GM20431 (cell line): ENCODE measurements around the gene SCUBE1.
"Not testable (repeated sequence)": the region's sequence is repeated elsewhere in the genome, so short reads cannot be mapped to it uniquely, and the experiment has no call there.

Experiments used
- in situ Hi-C: fragments of 300-500 bp; cut with MseI, MboI; formaldehyde crosslinking; loops from one replicate; pipeline ENCODE4 v1.15.0; 2020; ENCODE audit warnings: low sequenced_read_pairs; ENCODE audit not compliant: unreplicated experiment

SCUBE1 gene

GRCh38 chr22:43289976-43290721 is 53.0 kb downstream of the SCUBE1 start:
- in situ Hi-C loops = no loop called here

GRCh38 chr22:43289531-43289963 is 53.6 kb downstream of the SCUBE1 start:
- in situ Hi-C loops = no loop called here

GRCh38 chr22:43288807-43289420 is 54.3 kb downstream of the SCUBE1 start:
- in situ Hi-C loops = no loop called here

- in situ Hi-C loops = no loop called here
Observed at GRCh38 chr22:43288378-43288777, 54.8 kb downstream of the SCUBE1 start.

GRCh38 chr22:43287441-43287840 is 55.7 kb downstream of the SCUBE1 start:
- in situ Hi-C loops = no loop called here

GRCh38 chr22:43281394-43281793 is 61.8 kb downstream of the SCUBE1 start:
- in situ Hi-C loops = no loop called here

GRCh38 chr22:43280523-43280886 is 62.7 kb downstream of the SCUBE1 start:
- in situ Hi-C loops = not testable (repeated sequence)

- in situ Hi-C loops = no loop called here
Observed at GRCh38 chr22:43279867-43280522, 63.2 kb downstream of the SCUBE1 start.

- in situ Hi-C loops = no loop called here
Observed at GRCh38 chr22:43277987-43278601, 65.1 kb downstream of the SCUBE1 start.

- in situ Hi-C loops = no loop called here
Observed at GRCh38 chr22:43277091-43277490, 66.1 kb downstream of the SCUBE1 start.

GRCh38 chr22:43276321-43276720 is 66.9 kb downstream of the SCUBE1 start:
- in situ Hi-C loops = no loop called here

- in situ Hi-C loops = no loop called here
Observed at GRCh38 chr22:43275545-43276317, 67.4 kb downstream of the SCUBE1 start.

GRCh38 chr22:43274595-43275240 is 68.5 kb downstream of the SCUBE1 start:
- in situ Hi-C loops = no loop called here

- in situ Hi-C loops = no loop called here
Observed at GRCh38 chr22:43273902-43274484, 69.2 kb downstream of the SCUBE1 start.

GRCh38 chr22:43272869-43273318 is 70.3 kb downstream of the SCUBE1 start:
- in situ Hi-C loops = no loop called here

GRCh38 chr22:43272301-43272700 is 70.9 kb downstream of the SCUBE1 start:
- in situ Hi-C loops = no loop called here

GRCh38 chr22:43270949-43271348 is 72.2 kb downstream of the SCUBE1 start:
- in situ Hi-C loops = no loop called here

GRCh38 chr22:43270314-43270908 is 72.8 kb downstream of the SCUBE1 start:
- in situ Hi-C loops = no loop called here

GRCh38 chr22:43269646-43270045 is 73.5 kb downstream of the SCUBE1 start:
- in situ Hi-C loops = no loop called here
